ENCODE results near the gene LPAR1.

- no peak for TF ChIP-seq EZH2 (optimal IDR thresholded peaks at IDR 0.05; ENCODE audit: low read depth, low read length)
- no peak for TF ChIP-seq CTCF (IDR thresholded peaks at IDR 0.05; ENCODE audit: low read length)
These were observed 17.7 kb downstream of the LPAR1 start for GRCh38 chr9:111020594-111020993.

All from MM.1S (cell line).